ENCODE data around the gene ARHGDIB. TPM values are rescaled to one million over a fixed set of nuclear protein-coding genes. Genes with fewer than 3 reads are reported as not detected.

ARHGDIB gene
- total RNA-seq, 1 donor from 2014 or later = 313 TPM

- TF ChIP-seq CTCF (IDR thresholded peaks at IDR 0.05) = no peak
- DNase-seq (no peak), ATAC-seq (no peak)
- H3K9me3 ChIP-seq = no peaks in the 10 kb centered on the region
- no peaks in the 10 kb centered on the region for H3K36me3 ChIP-seq
- H3K4me3 ChIP-seq = peak overlapping the region; percentile 59
- H3K27me3 ChIP-seq (ENCODE audit: low read depth) = no peaks in the 10 kb centered on the region
- intact Hi-C loops (cut with DNase I) = no loop called here
- peaks cover 87% of the 10 kb centered on the region for H3K4me1 ChIP-seq
- H3K27ac ChIP-seq = peak overlapping the region; percentile 85
These were observed 5.1 kb downstream of the ARHGDIB start for GRCh38 chr12:14956024-14956891.

- no peak overlapping the region for H3K4me3 ChIP-seq
- H3K27me3 ChIP-seq (ENCODE audit: low read depth) = no peaks in the 10 kb centered on the region
- ATAC-seq (no peak), DNase-seq (no peak)
- peak overlapping the region; percentile 19 for H3K27ac ChIP-seq
- H3K36me3 ChIP-seq = peaks cover 12% of the 10 kb centered on the region
- no peak for TF ChIP-seq CTCF (IDR thresholded peaks at IDR 0.05)
- intact Hi-C loops (cut with DNase I) = no loop called here
- no peaks in the 10 kb centered on the region for H3K9me3 ChIP-seq
- peaks cover 100% of the 10 kb centered on the region for H3K4me1 ChIP-seq
These were observed 7.1 kb downstream of the ARHGDIB start for GRCh38 chr12:14954269-14954668.

GRCh38 chr12:14953752-14954151, 7.6 kb downstream of the ARHGDIB start:
- H3K9me3 ChIP-seq = no peaks in the 10 kb centered on the region
- H3K4me3 ChIP-seq = no peak overlapping the region
- peaks cover 16% of the 10 kb centered on the region for H3K36me3 ChIP-seq
- peak overlapping the region; percentile 19 for H3K27ac ChIP-seq
- peaks cover 100% of the 10 kb centered on the region for H3K4me1 ChIP-seq
- DNase-seq = no peak
- no peak for TF ChIP-seq CTCF (IDR thresholded peaks at IDR 0.05)
- no peaks in the 10 kb centered on the region for H3K27me3 ChIP-seq (ENCODE audit: low read depth)
- intact Hi-C loops (cut with DNase I) = no loop called here
- ATAC-seq = no peak

- TF ChIP-seq CTCF (IDR thresholded peaks at IDR 0.05) = no peak
- peak; percentile 94 to 95 for ATAC-seq
- no peak for DNase-seq
- intact Hi-C loops (cut with DNase I) = no loop called here
- Histone ChIP-seq H3K4me1 (peaks cover 100% of the 10 kb centered on the region), H3K4me3 (no peak overlapping the region), H3K27me3 (ENCODE audit: low read depth) (no peaks in the 10 kb centered on the region), H3K36me3 (peaks cover 28% of the 10 kb centered on the region), H3K27ac (peak overlapping the region; percentile 75), H3K9me3 (no peaks in the 10 kb centered on the region)
These were observed 9.0 kb downstream of the ARHGDIB start for GRCh38 chr12:14952299-14952921.

GRCh38 chr12:14951851-14952250, 9.6 kb downstream of the ARHGDIB start:
- no peak for DNase-seq
- no peak for ATAC-seq
- peak overlapping the region; percentile 75 for H3K27ac ChIP-seq
- H3K36me3 ChIP-seq = peaks cover 34% of the 10 kb centered on the region
- H3K4me1 ChIP-seq = peaks cover 100% of the 10 kb centered on the region
- H3K4me3 ChIP-seq = no peak overlapping the region
- no peaks in the 10 kb centered on the region for H3K9me3 ChIP-seq
- no peaks in the 10 kb centered on the region for H3K27me3 ChIP-seq (ENCODE audit: low read depth)
- TF ChIP-seq CTCF (IDR thresholded peaks at IDR 0.05) = no peak
- intact Hi-C loops (cut with DNase I) = no loop called here
